PC-9 (cell line): Measurements from ENCODE around the gene PDE6C. TPM values are rescaled to one million over a fixed set of nuclear protein-coding genes. Genes with fewer than 3 reads are reported as not detected.

ENCODE experiments used
- BruUV-seq: library from RNA; stranded (reverse); fragments of 400-500 nt; replicated peaks from 2 replicates; lab custom pipeline; 2021; lab: Mats Ljungman, UMichigan
- CTCF ChIA-PET: fragments of 300-600 bp; sonication (Branson Sonifier 250); formaldehyde crosslinking; loops from one replicate; lab custom pipeline; 2022; ENCODE audit warnings: antibody characterized with exemption; lab: Charles Lee
- POLR2A ChIA-PET: fragments of 300-600 bp; sonication (Branson Sonifier 250); formaldehyde crosslinking; loops from one replicate; lab custom pipeline; 2022; ENCODE audit warnings: antibody characterized with exemption; ENCODE audit not compliant: unreplicated experiment; lab: Charles Lee
- DNase-seq, 2 experiments: peaks; one replicate each; pipeline versions ENCODE4 v3.0.0 to v3.0.0-alpha.2; 2015 to 2022; ENCODE audit warnings: mixed read lengths in 1 of 2
- H2AFZ ChIP-seq: fragments of 200-600 bp; sonication (generic); 2 replicates; pipeline ENCODE4 v1.8.1; 2017; ENCODE audit warnings: antibody characterized with exemption
- H3F3A ChIP-seq: fragments of 200-600 bp; sonication (generic); 2 replicates; pipeline ENCODE4 v1.8.1; 2017; ENCODE audit warnings: antibody characterized with exemption, mild to moderate bottlenecking, low read depth; ENCODE audit not compliant: insufficient read depth
- H3K27ac ChIP-seq: fragments of 200-600 bp; sonication (generic); 2 replicates; pipeline ENCODE4 v1.6.1; 2016; ENCODE audit warnings: mixed run types
- H3K27me3 ChIP-seq: fragments of 200-600 bp; sonication (generic); 2 replicates; pipeline ENCODE4 v1.6.1; 2016; ENCODE audit warnings: low read depth, mixed run types; ENCODE audit not compliant: insufficient read depth
- H3K36me3 ChIP-seq: fragments of 200-600 bp; sonication (generic); 2 replicates; pipeline ENCODE4 v1.6.1; 2016; ENCODE audit warnings: low read depth, mixed run types
- H3K4me1 ChIP-seq: fragments of 200-600 bp; sonication (generic); replicated peaks from 2 replicates; pipeline ENCODE4 v1.6.1; 2016; ENCODE audit warnings: mixed run types; ENCODE audit not compliant: insufficient read depth
- H3K4me2 ChIP-seq: fragments of 200-600 bp; sonication (generic); 2 replicates; pipeline ENCODE4 v1.6.1; 2017; ENCODE audit warnings: mixed run types
- H3K4me3 ChIP-seq: fragments of 200-600 bp; sonication (generic); 2 replicates; pipeline ENCODE4 v1.6.1; 2016; ENCODE audit warnings: mixed run types
- H3K79me2 ChIP-seq: fragments of 200-600 bp; sonication (generic); 2 replicates; pipeline ENCODE4 v1.6.1; 2017; ENCODE audit warnings: low read depth, mixed run types
- H3K9me2 ChIP-seq: fragments of 200-600 bp; sonication (generic); 2 replicates; pipeline ENCODE4 v1.8.1; 2017; ENCODE audit warnings: mild to moderate bottlenecking; ENCODE audit not compliant: insufficient read depth
- H3K9me3 ChIP-seq: fragments of 200-600 bp; sonication (generic); 2 replicates; pipeline ENCODE4 v1.8.1; 2016; ENCODE audit warnings: low read depth; ENCODE audit not compliant: insufficient read depth
- H4K20me1 ChIP-seq: fragments of 200-600 bp; sonication (generic); 2 replicates; pipeline ENCODE4 v1.8.1; 2017; ENCODE audit not compliant: insufficient read depth
- CTCF ChIP-seq: fragments of 200-600 bp; sonication (generic); conservative IDR thresholded peaks from 2 replicates; pipeline ENCODE4 v1.6.1; 2017; ENCODE audit warnings: mixed run types, antibody characterized with exemption, mild to moderate bottlenecking, moderate library complexity
- EZH2 ChIP-seq: fragments of 200-600 bp; sonication (generic); IDR thresholded peaks from 2 replicates; pipeline ENCODE4 v1.8.0; 2017; ENCODE audit warnings: antibody characterized with exemption, low read depth
- intact Hi-C: fragments of 100-400 bp; cut with micrococcal nuclease; formaldehyde crosslinking; loops from one replicate; pipeline ENCODE4 v1.10.0; 2022; ENCODE audit not compliant: unreplicated experiment
- total RNA-seq: library from RNA; stranded (reverse); gene quantifications from 2 replicates; pipeline ENCODE4 v1.2.3, GENCODE V29; 2021

The PDE6C gene
- total RNA-seq, 1 experiment from 2014 or later, result not detected

GRCh38 chr10:93697207-93697606 lies 84.9 kb downstream of the PDE6C start:
- ChIA-PET POLR2A (no interaction called here), CTCF (no interaction called here)
- H4K20me1 ChIP-seq, result no peaks in the 10 kb centered on the region
- H3K27me3 ChIP-seq, result no peaks in the 10 kb centered on the region
- H3K4me3 ChIP-seq, result no peak overlapping the region
- H3K4me2 ChIP-seq, result no peak overlapping the region
- no TSS peak for BruUV-seq
- no peak overlapping the region for H3K27ac ChIP-seq
- H2AFZ ChIP-seq, result no peak overlapping the region
- no peak for DNase-seq
- H3K36me3 ChIP-seq, result peaks cover 20% of the 10 kb centered on the region; the same call in 1 of the 2 replicates
- H3F3A ChIP-seq, result peaks cover 6% of the 10 kb centered on the region; the same call in 1 of the 2 replicates
- H3K9me3 ChIP-seq, result no peaks in the 10 kb centered on the region
- 0 out of 2 replicates have a peak, but pooled peaks cover 10% of the 10 kb centered on the region for H3K4me1 ChIP-seq
- peak; percentile 39; the same call in 1 of the 2 replicates for TF ChIP-seq CTCF
- no peak for TF ChIP-seq EZH2
- peaks cover 10% of the 10 kb centered on the region; the same call in 1 of the 2 replicates for H3K79me2 ChIP-seq
- intact Hi-C loops, result no loop called here
- no peaks in the 10 kb centered on the region for H3K9me2 ChIP-seq

- no peaks in the 10 kb centered on the region for H3K9me2 ChIP-seq
- peak overlapping the region; percentile 84 for H3K27ac ChIP-seq
- intact Hi-C loops, result loop anchor here (1.0 to 5.0 kb wide), 2 partner anchors 45 to 114 kb away; no protein-coding TSS in a partner anchor
- ChIA-PET POLR2A (no interaction called here), CTCF (interaction anchor here (0.7 to 2.0 kb wide), 2 partner anchors 114 to 1155 kb away, joined by 7 to 17 read pairs; no protein-coding TSS in a partner anchor)
- TF ChIP-seq EZH2, result no peak
- no peak for TF ChIP-seq CTCF
- peaks cover 6% of the 10 kb centered on the region; the same call in 1 of the 2 replicates for H3F3A ChIP-seq
- H3K27me3 ChIP-seq, result no peaks in the 10 kb centered on the region
- BruUV-seq, result TSS peak; percentile 59
- DNase-seq, result no peak
- H3K4me1 ChIP-seq, result 0 out of 2 replicates have a peak, but pooled peaks cover 10% of the 10 kb centered on the region
- H3K9me3 ChIP-seq, result no peaks in the 10 kb centered on the region
- peaks cover 10% of the 10 kb centered on the region; the same call in 1 of the 2 replicates for H3K79me2 ChIP-seq
- peak overlapping the region; percentile 90 for H3K4me2 ChIP-seq
- peak overlapping the region; percentile 97 for H2AFZ ChIP-seq
- H4K20me1 ChIP-seq, result no peaks in the 10 kb centered on the region
- peaks cover 15% of the 10 kb centered on the region; the same call in 1 of the 2 replicates for H3K36me3 ChIP-seq
- H3K4me3 ChIP-seq, result peak overlapping the region; percentile 77
Measured at GRCh38 chr10:93701866-93702209, 89.5 kb downstream of the PDE6C start.

GRCh38 chr10:93702210-93703001 lies 90.1 kb downstream of the PDE6C start, which contains the start of gene FRA10AC1:
FRA10AC1 (minus strand) TSS chr10:93702592; CDS start chr10:93700106, 2,486 bp downstream.
- BruUV-seq, result no TSS peak
- ChIA-PET POLR2A (interaction anchor here (0.5 to 0.6 kb wide), 3 partner anchors 20 to 100 kb away, joined by 3 to 7 read pairs (median 4); no protein-coding TSS in a partner anchor), CTCF (interaction anchor here (0.6 to 2.0 kb wide), 5 partner anchors 20 to 1156 kb away, joined by 3 to 18 read pairs (median 7); no protein-coding TSS in a partner anchor)

More at GRCh38 chr10:93702210-93703001, 90.1 kb downstream of the PDE6C start, which contains the start of gene FRA10AC1:
- no peaks in the 10 kb centered on the region for H4K20me1 ChIP-seq
- H2AFZ ChIP-seq, result peak within 1 kb of the TSS; percentile 97
- intact Hi-C loops, result loop anchor here (1.0 to 5.0 kb wide), 2 partner anchors 45 to 114 kb away; no protein-coding TSS in a partner anchor
- H3K27me3 ChIP-seq, result no peaks in the 10 kb centered on the region
- H3K27ac ChIP-seq, result peak within 1 kb of the TSS; percentile 84
- H3K79me2 ChIP-seq, result peaks cover 10% of the 10 kb centered on the region; the same call in 1 of the 2 replicates
- no peaks in the 10 kb centered on the region for H3K9me2 ChIP-seq
- TF ChIP-seq EZH2, result no peak
- TF ChIP-seq CTCF, result peak; percentile 59
- 0 out of 2 replicates have a peak, but pooled peaks cover 10% of the 10 kb centered on the region for H3K4me1 ChIP-seq
- H3F3A ChIP-seq, result peaks cover 6% of the 10 kb centered on the region; the same call in 1 of the 2 replicates
- peak; percentile 70 to 82 for DNase-seq
- H3K4me2 ChIP-seq, result peak within 1 kb of the TSS; percentile 90
- H3K9me3 ChIP-seq, result no peaks in the 10 kb centered on the region
- H3K4me3 ChIP-seq, result peak within 1 kb of the TSS; percentile 77
- peaks cover 12% of the 10 kb centered on the region; the same call in 1 of the 2 replicates for H3K36me3 ChIP-seq
